Spleen (tissue), 11 donors: ENCODE measurements around the gene PEA15. TPM values are rescaled to one million over a fixed set of nuclear protein-coding genes. Genes with fewer than 3 reads are reported as not detected.

Source experiments
- DNase-seq: peaks from one replicate; pipeline ENCODE4 v3.0.0-alpha.2; 2020
- H3K27ac ChIP-seq, 8 donors: fragments of 200-600 bp; sonication (generic) in 7 of 8; 1 replicate in 4 of 8; 2 replicates in 4 of 8; pipeline versions ENCODE4 v1.5.0 to v1.8.0; 2016 to 2021; ENCODE audit warnings: inconsistent platforms in 4 of 8, mild to moderate bottlenecking in 4 of 8, moderate library complexity in 1 of 8
- H3K27me3 ChIP-seq, 7 donors: fragments of 200-600 bp; sonication (generic) in 6 of 7; replicated peaks in 1 of 7; 1 replicate in 4 of 7; 2 replicates in 3 of 7; pipeline versions ENCODE4 v1.5.0 to v1.8.0; 2016 to 2021; ENCODE audit warnings: inconsistent platforms in 3 of 7, mild to moderate bottlenecking in 1 of 7
- H3K36me3 ChIP-seq, 6 donors: fragments of 200-600 bp; sonication (generic) in 5 of 6; 1 replicate in 4 of 6; 2 replicates in 2 of 6; pipeline versions ENCODE4 v1.5.0 to v1.8.0; 2016 to 2021; ENCODE audit warnings: inconsistent platforms in 2 of 6
- H3K4me1 ChIP-seq, 6 donors: fragments of 200-600 bp; sonication (generic) in 5 of 6; 1 replicate in 3 of 6; 2 replicates in 3 of 6; pipeline versions ENCODE4 v1.5.0 to v1.8.0; 2016 to 2021; ENCODE audit warnings: inconsistent platforms in 3 of 6
- H3K4me3 ChIP-seq, 8 donors: fragments of 200-600 bp; sonication (generic) in 7 of 8; 1 replicate in 4 of 8; 2 replicates in 4 of 8; pipeline versions ENCODE4 v1.5.0 to v1.8.0; 2016 to 2021; ENCODE audit warnings: inconsistent platforms in 4 of 8, mild to moderate bottlenecking in 4 of 8, moderate library complexity in 2 of 8
- H3K9me3 ChIP-seq, 8 donors: fragments of 200-600 bp; sonication (generic) in 7 of 8; 1 replicate in 4 of 8; 2 replicates in 4 of 8; pipeline versions ENCODE4 v1.5.0 to v1.8.0; 2016 to 2021; ENCODE audit warnings: inconsistent platforms in 4 of 8
- CTCF ChIP-seq, 11 experiments: fragments of 200-600 bp in 7 of 11; fragments of 450-650 bp in 4 of 11; sonication (generic) in 4 of 11; IDR thresholded peaks in 8 of 11; conservative IDR thresholded peaks in 3 of 11; 1 replicate in 7 of 11; 2 replicates in 4 of 11; pipeline versions ENCODE4 v1.4.0 to v1.8.0; 2016 to 2021; ENCODE audit warnings: antibody characterized with exemption in 11 of 11, inconsistent platforms in 4 of 11, mild to moderate bottlenecking in 1 of 11
- POLR2A ChIP-seq, 3 donors: fragments of 450-650 bp; IDR thresholded peaks; one replicate each; pipeline ENCODE4 v1.5.1; 2017; ENCODE audit warnings: antibody characterized with exemption in 3 of 3, mild to moderate bottlenecking in 1 of 3
- POLR2AphosphoS5 ChIP-seq, 3 donors: sonication (generic); formaldehyde crosslinking; IDR thresholded peaks; one replicate each; pipeline ENCODE4 v1.5.1; 2017; ENCODE audit warnings: antibody characterized with exemption in 3 of 3
- WGBS, 5 donors: extraction: QIAGEN DNeasy Blood & Tissue Kit in 3 of 5; methylation state at CpG; one replicate each; pipeline versions ENCODE4 v1.1.5 to v1.1.7; 2013 to 2018; 5-methylcytosine and 5-hydroxymethylcytosine counted together
- intact Hi-C: fragments of 100-400 bp; cut with DNase I; formaldehyde crosslinking; loops from one replicate; pipeline ENCODE4 v1.15.0; 2023; ENCODE audit warnings: low total_unique reads
- polyA plus RNA-seq, 3 donors: library from polyadenylated mRNA; stranded (reverse); fragments of 200-250 nt; gene quantifications; one replicate each; pipeline ENCODE4 v1.2.1, GENCODE V29; 2013
- total RNA-seq, 7 donors: library from RNA; depleted of rRNA in 3 of 7; stranded (reverse); fragments of >200 nt in 3 of 7; fragmentation: NEBNext Ultra II Directional in 4 of 7; extraction: Animal tissue kit (Norgen Biotek cat#: 25700) in 4 of 7; gene quantifications; one replicate each; pipeline versions ENCODE4 v1.1.0 to v1.2.1, GENCODE V29; 2016 to 2021
- donor health status: healthy with polysubstance abuse.
- donor health status: DM: no; HTN: no; CAD: no; lungs with moderate emphysema.
- donor health status: DM: no; HTN: no; CAD: no.
- donor health status: Bipolar disorder and iron deficiency.
- donor health status: healthy.
- donor health status: DM: no; HTN: no; CAD: no.
- donor health status: DM: yes; HTN: yes; CAD: no.

PEA15 gene
- total and polyA plus RNA-seq, 10 donors: 73.4 to 167 (median 106) TPM

- 95 to 98% (median 97%) methylated on average over 4 of the region's 4 CpGs for WGBS, 5 donors
Observed at GRCh38 chr1:160197231-160197630, 8.0 kb upstream of the PEA15 start.

GRCh38 chr1:160200786-160201185, 4.4 kb upstream of the PEA15 start:
- H3K4me1 ChIP-seq: peaks cover 12 to 25% (median 18%) of the 10 kb centered on the region in 6 donors
- no peak for DNase-seq
- no peak for TF ChIP-seq POLR2AphosphoS5 (IDR thresholded peaks at IDR 0.05)
- no peaks in the 10 kb centered on the region for H3K9me3 ChIP-seq
- H3K27ac ChIP-seq: no peak overlapping the region
- WGBS, 5 donors: 74 to 86% (median 83%) methylated on average over 4 of the region's 4 CpGs
- no peaks in the 10 kb centered on the region for H3K27me3 ChIP-seq
- no peak overlapping the region for H3K4me3 ChIP-seq
- intact Hi-C loops: no loop called here
- H3K36me3 ChIP-seq: no peaks in the 10 kb centered on the region

More at GRCh38 chr1:160197231-160197630, 8.0 kb upstream of the PEA15 start:
- TF ChIP-seq POLR2AphosphoS5 (IDR thresholded peaks at IDR 0.05): no peak
- TF ChIP-seq CTCF (IDR thresholded peaks at IDR 0.05 in 8 of 11, conservative IDR thresholded peaks at IDR 0.05 in 3 of 11): no peak
- TF ChIP-seq POLR2A (IDR thresholded peaks at IDR 0.05): no peak
- intact Hi-C loops: no loop called here
- Histone ChIP-seq H3K4me3 (no peak overlapping the region), H3K36me3 (no peaks in the 10 kb centered on the region), H3K4me1 (peaks cover 0 to 12% (median 9%) of the 10 kb centered on the region in 6 donors), H3K9me3 (no peaks in the 10 kb centered on the region), H3K27me3 (no peaks in the 10 kb centered on the region), H3K27ac (no peak overlapping the region)
- DNase-seq: no peak

GRCh38 chr1:160204526-160205241, 500 bp upstream of the PEA15 start:
- Histone ChIP-seq H3K27me3 (no peaks in the 10 kb centered on the region), H3K4me1 (peaks cover 36 to 64% (median 56%) of the 10 kb centered on the region in 6 donors), H3K27ac (peak overlapping the region; percentile 84 to 95 (median 92)), H3K36me3 (peaks cover 0 to 29% (median 0%) of the 10 kb centered on the region in 6 donors), H3K9me3 (no peaks in the 10 kb centered on the region), H3K4me3 (peak overlapping the region in 7 of 8 donors; percentile 71 to 94 (median 87))
- peak; percentile 80 for DNase-seq
- TF ChIP-seq POLR2AphosphoS5 (IDR thresholded peaks at IDR 0.05): peak in 2 of 3 donors; percentile 14 to 64
- TF ChIP-seq CTCF (IDR thresholded peaks at IDR 0.05 in 8 of 11, conservative IDR thresholded peaks at IDR 0.05 in 3 of 11): no peak
- WGBS, 5 donors: 21 to 26% (median 23%) methylated on average over 7 of the region's 7 CpGs
- intact Hi-C loops: no loop called here

- intact Hi-C loops: no loop called here
- H3K27ac ChIP-seq: peak overlapping the region; percentile 84 to 95 (median 92)
- TF ChIP-seq POLR2AphosphoS5 (IDR thresholded peaks at IDR 0.05) (peak in 2 of 3 donors; percentile 54 to 61), CTCF (IDR thresholded peaks at IDR 0.05 in 8 of 11, conservative IDR thresholded peaks at IDR 0.05 in 3 of 11) (no peak)
- DNase-seq: peak; percentile 81
- H3K36me3 ChIP-seq: peaks cover 0 to 43% (median 6%) of the 10 kb centered on the region in 6 donors
- H3K9me3 ChIP-seq: no peaks in the 10 kb centered on the region
- H3K27me3 ChIP-seq: no peaks in the 10 kb centered on the region
- 12 to 32% (median 13%) methylated on average over 9 of the region's 9 CpGs for WGBS, 5 donors
- peaks cover 39 to 77% (median 68%) of the 10 kb centered on the region in 6 donors for H3K4me1 ChIP-seq
- H3K4me3 ChIP-seq: peak overlapping the region; percentile 71 to 94 (median 88)
Observed at GRCh38 chr1:160206036-160206389, 829 bp downstream of the PEA15 start.
